PC-3 (cell line): ENCODE results near the gene GDPD3. TPM values are rescaled to one million over a fixed set of nuclear protein-coding genes. Genes with fewer than 3 reads are reported as not detected.

Experiments
- ATAC-seq: fragments of 200-7000 bp; cut with Tn5 transposase; 2 replicates; pipeline ENCODE4 v1.9.1; 2020; ENCODE audit warnings: mild to moderate bottlenecking, moderate library complexity
- BruUV-seq: library from RNA; stranded (reverse); fragments of 400-500 nt; replicated peaks from 2 replicates; lab custom pipeline; 2021; lab: Mats Ljungman, UMichigan
- CTCF ChIA-PET: fragments of 300-600 bp; sonication (Branson Sonifier 250); formaldehyde crosslinking; loops from one replicate; lab custom pipeline; 2022; ENCODE audit warnings: antibody characterized with exemption; lab: Charles Lee
- POLR2A ChIA-PET: fragments of 300-600 bp; sonication (Branson Sonifier 250); formaldehyde crosslinking; loops from one replicate; lab custom pipeline; 2022; ENCODE audit warnings: antibody characterized with exemption; ENCODE audit not compliant: unreplicated experiment; lab: Charles Lee
- DNase-seq: peaks from one replicate; pipeline ENCODE4 v3.0.0-alpha.2; 2015
- H2AFZ ChIP-seq: fragments of 300-600 bp; sonication (generic); 2 replicates; pipeline ENCODE4 v1.6.0; 2016; ENCODE audit warnings: antibody characterized with exemption, low read length
- H3F3A ChIP-seq: fragments of 300-600 bp; sonication (generic); one replicate; pipeline ENCODE4 v1.6.0; 2017; ENCODE audit warnings: antibody characterized with exemption, low read length, control low read depth, mild to moderate bottlenecking; ENCODE audit not compliant: unreplicated experiment
- H3K27ac ChIP-seq: fragments of 300-600 bp; sonication (generic); 2 replicates; pipeline ENCODE4 v1.5.1; 2016; ENCODE audit warnings: mild to moderate bottlenecking, low read length
- H3K27me3 ChIP-seq: fragments of 300-600 bp; sonication (generic); 2 replicates; pipeline ENCODE4 v1.6.1; 2016; ENCODE audit warnings: low read length, mixed read lengths
- H3K36me3 ChIP-seq: fragments of 300-600 bp; sonication (generic); 2 replicates; pipeline ENCODE4 v1.6.1; 2016; ENCODE audit warnings: low read depth, mixed run types, low read length, mixed read lengths
- H3K4me1 ChIP-seq: fragments of 300-600 bp; sonication (generic); 2 replicates; pipeline ENCODE4 v1.5.1; 2016; ENCODE audit warnings: low read length; ENCODE audit not compliant: insufficient read depth
- H3K4me2 ChIP-seq: fragments of 300-600 bp; sonication (generic); 2 replicates; pipeline ENCODE4 v1.6.0; 2016; ENCODE audit warnings: low read length
- H3K4me3 ChIP-seq: fragments of 300-600 bp; sonication (generic); 2 replicates; pipeline ENCODE4 v1.5.1; 2016; ENCODE audit warnings: mild to moderate bottlenecking, low read length, mixed read lengths
- H3K79me2 ChIP-seq: fragments of 300-600 bp; sonication (generic); 2 replicates; pipeline ENCODE4 v1.6.1; 2017; ENCODE audit warnings: low read length, mixed read lengths
- H3K9ac ChIP-seq: fragments of 300-600 bp; sonication (generic); 2 replicates; pipeline ENCODE4 v1.6.0; 2016; ENCODE audit warnings: mild to moderate bottlenecking, low read length
- H3K9me2 ChIP-seq: fragments of 300-600 bp; sonication (generic); replicated peaks from 2 replicates; pipeline ENCODE4 v1.6.1; 2016; ENCODE audit warnings: mixed run types, low read length, mixed read lengths
- H3K9me3 ChIP-seq: fragments of 300-600 bp; sonication (generic); 2 replicates; pipeline ENCODE4 v1.6.1; 2016; ENCODE audit warnings: low read length, mixed read lengths
- H4K20me1 ChIP-seq: fragments of 300-600 bp; sonication (generic); 2 replicates; pipeline ENCODE4 v1.6.1; 2016; ENCODE audit warnings: low read length, mixed read lengths
- CTCF ChIP-seq: fragments of 300-600 bp; sonication (generic); conservative IDR thresholded peaks from 2 replicates; pipeline ENCODE4 v1.5.1; 2017; ENCODE audit warnings: antibody characterized with exemption, low read depth, mild to moderate bottlenecking, low read length
- EZH2 ChIP-seq: fragments of 300-600 bp; sonication (generic); IDR thresholded peaks from one replicate; pipeline ENCODE4 v1.6.1; 2017; ENCODE audit warnings: antibody characterized with exemption, mild to moderate bottlenecking, low read length; ENCODE audit not compliant: unreplicated experiment
- EZH2phosphoT487 ChIP-seq: fragments of 300-600 bp; sonication (generic); IDR thresholded peaks from 2 replicates; pipeline ENCODE4 v1.6.1; 2018; ENCODE audit warnings: mild to moderate bottlenecking, antibody characterized with exemption, low read length, borderline replicate concordance
- intact Hi-C: fragments of 100-400 bp; cut with micrococcal nuclease; formaldehyde crosslinking; loops from 2 replicates; pipeline ENCODE4 v1.9.0; 2023
- total RNA-seq: library from RNA; depleted of rRNA; stranded (reverse); fragments of >200 nt; gene quantifications from 2 replicates; pipeline ENCODE4 v1.2.3, GENCODE V29; 2014

The GDPD3 gene
- total RNA-seq, 1 experiment from 2014 or later = 3.4 TPM

- DNase-seq (no peak), ATAC-seq (no peak)
- Histone ChIP-seq H3K4me3 (no peak overlapping the region), H3K4me1 (no peaks in the 10 kb centered on the region), H3F3A (no peaks in the 10 kb centered on the region), H3K27ac (no peak overlapping the region), H3K9ac (no peak overlapping the region), H3K36me3 (no peaks in the 10 kb centered on the region), H4K20me1 (no peaks in the 10 kb centered on the region), H2AFZ (no peak overlapping the region), H3K9me2 (no peaks in the 10 kb centered on the region), H3K4me2 (no peak overlapping the region), H3K27me3 (no peaks in the 10 kb centered on the region), H3K79me2 (no peaks in the 10 kb centered on the region), H3K9me3 (no peaks in the 10 kb centered on the region)
- TF ChIP-seq EZH2 (no peak), EZH2phosphoT487 (no peak), CTCF (no peak)
- BruUV-seq = no TSS peak
- intact Hi-C loops = no loop called here
- ChIA-PET POLR2A (no interaction called here), CTCF (no interaction called here)
Observed at GRCh38 chr16:30149250-30149930, 36.1 kb upstream of the GDPD3 start.

- POLR2A ChIA-PET = no interaction called here
- H3K9ac ChIP-seq = no peak overlapping the region
- CTCF ChIA-PET = no interaction called here
- DNase-seq (no peak), ATAC-seq (no peak)
- no peak for TF ChIP-seq EZH2phosphoT487
- no peak for TF ChIP-seq EZH2
- TF ChIP-seq CTCF = no peak
- H3K27ac ChIP-seq = no peak overlapping the region
- H3F3A ChIP-seq = no peaks in the 10 kb centered on the region
- no peak overlapping the region for H3K4me3 ChIP-seq
- no peaks in the 10 kb centered on the region for H3K4me1 ChIP-seq
- intact Hi-C loops = no loop called here
- no peaks in the 10 kb centered on the region for H3K36me3 ChIP-seq
- no peak overlapping the region for H3K4me2 ChIP-seq
- no TSS peak for BruUV-seq
- H3K79me2 ChIP-seq = no peaks in the 10 kb centered on the region
- no peaks in the 10 kb centered on the region for H4K20me1 ChIP-seq
- no peak overlapping the region for H2AFZ ChIP-seq
- no peaks in the 10 kb centered on the region for H3K27me3 ChIP-seq
- no peaks in the 10 kb centered on the region for H3K9me2 ChIP-seq
- no peaks in the 10 kb centered on the region for H3K9me3 ChIP-seq
Observed at GRCh38 chr16:30147843-30148510, 34.6 kb upstream of the GDPD3 start.

- ATAC-seq (no peak), DNase-seq (no peak)
- no TSS peak for BruUV-seq
- Histone ChIP-seq H3K36me3 (no peaks in the 10 kb centered on the region), H3K9me3 (no peaks in the 10 kb centered on the region), H3K4me2 (no peak overlapping the region), H3K4me1 (no peaks in the 10 kb centered on the region), H3K79me2 (no peaks in the 10 kb centered on the region), H3K4me3 (no peak overlapping the region), H3K27me3 (no peaks in the 10 kb centered on the region), H4K20me1 (no peaks in the 10 kb centered on the region), H3K9ac (no peak overlapping the region), H2AFZ (no peak overlapping the region), H3F3A (no peaks in the 10 kb centered on the region), H3K9me2 (no peaks in the 10 kb centered on the region), H3K27ac (no peak overlapping the region)
- intact Hi-C loops = no loop called here
- CTCF ChIA-PET = no interaction called here
- TF ChIP-seq EZH2 (no peak), EZH2phosphoT487 (no peak), CTCF (no peak)
- POLR2A ChIA-PET = no interaction called here
Observed at GRCh38 chr16:30145657-30146056, 32.3 kb upstream of the GDPD3 start.
